Psoas muscle (tissue), 8 donors: ENCODE results near the gene TRIM8. TPM values are rescaled to one million over a fixed set of nuclear protein-coding genes. Genes with fewer than 3 reads are reported as not detected.
A peak's percentile ranks its signal among the peaks of the same experiment; 100 is the strongest.

Experiments
- ATAC-seq, 4 donors: fragments of 200-7000 bp; cut with Tn5 transposase; one replicate each; pipeline ENCODE4 v1.9.1; 2020; ENCODE audit warnings: moderate library complexity in 3 of 4, mild to moderate bottlenecking in 2 of 4
- DNase-seq, 2 donors: peaks; one replicate each; pipeline ENCODE4 v3.0.0-alpha.2; 2020
- H3K27ac ChIP-seq: fragments of 200-600 bp; one replicate; pipeline ENCODE4 v1.8.0; 2022
- H3K27me3 ChIP-seq, 3 donors: fragments of 200-600 bp in 1 of 3; one replicate each; pipeline versions ENCODE4 v1.6.1 to v1.8.0; 2013 to 2022; ENCODE audit warnings: low read length in 2 of 3, mild to moderate bottlenecking in 2 of 3, moderate library complexity in 1 of 3; ENCODE audit not compliant: insufficient read depth in 3 of 3
- H3K36me3 ChIP-seq, 2 donors: fragments of 200-600 bp in 1 of 2; one replicate each; pipeline versions ENCODE4 v1.6.1 to v1.8.0; 2013 to 2022; ENCODE audit warnings: low read depth in 1 of 2, mild to moderate bottlenecking in 1 of 2, moderate library complexity in 1 of 2; ENCODE audit not compliant: insufficient read depth in 1 of 2
- H3K4me1 ChIP-seq: fragments of 200-600 bp; one replicate; pipeline ENCODE4 v1.8.0; 2022
- H3K4me3 ChIP-seq: fragments of 200-600 bp; one replicate; pipeline ENCODE4 v1.8.0; 2022; ENCODE audit warnings: mild to moderate bottlenecking
- H3K9me3 ChIP-seq: fragments of 200-600 bp; one replicate; pipeline ENCODE4 v1.8.0; 2022
- CTCF ChIP-seq: fragments of 200-600 bp; IDR thresholded peaks from one replicate; pipeline ENCODE4 v1.8.0; 2022; ENCODE audit warnings: antibody characterized with exemption
- WGBS, 3 donors: extraction: QIAGEN DNeasy Blood & Tissue Kit; methylation state at CpG; one replicate each; pipeline versions ENCODE4 v1.1.6 to v1.1.7; 2013; 5-methylcytosine and 5-hydroxymethylcytosine counted together
- intact Hi-C, 2 donors: fragments of 100-400 bp; cut with DNase I; formaldehyde crosslinking; loops; one replicate each; pipeline versions ENCODE4 v1.11.0 to v1.14.2; 2022
- polyA plus RNA-seq, 3 donors: library from polyadenylated mRNA; stranded (reverse); fragments of 200-250 nt; gene quantifications; one replicate each; pipeline ENCODE4 v1.2.3, GENCODE V29; 2013
- total RNA-seq, 4 donors: library from RNA; stranded (reverse); fragmentation: NEBNext Ultra II Directional in 2 of 4; extraction: Animal tissue kit (Norgen Biotek cat#: 25700) in 2 of 4; gene quantifications; one replicate each; pipeline versions ENCODE4 v1.2.1 to v1.2.4, GENCODE V29; 2021 to 2023
- donor health status: healthy with polysubstance abuse.
- donor health status: DM: no; HTN: no; CAD: no; lungs with moderate emphysema.
- donor health status: Bipolar disorder and iron deficiency.
- donor health status: healthy.
- donor health status: DM: yes; HTN: yes; CAD: no.
- donor health status: DM: no; HTN: no; CAD: no.
- donor health status: DM: no; HTN: no; CAD: no.
- donor health status: DM: yes; HTN: yes; CAD: no.

Gene TRIM8
- total and polyA plus RNA-seq, 7 donors = 57.6 to 166 (median 97.2) TPM

DNA sequence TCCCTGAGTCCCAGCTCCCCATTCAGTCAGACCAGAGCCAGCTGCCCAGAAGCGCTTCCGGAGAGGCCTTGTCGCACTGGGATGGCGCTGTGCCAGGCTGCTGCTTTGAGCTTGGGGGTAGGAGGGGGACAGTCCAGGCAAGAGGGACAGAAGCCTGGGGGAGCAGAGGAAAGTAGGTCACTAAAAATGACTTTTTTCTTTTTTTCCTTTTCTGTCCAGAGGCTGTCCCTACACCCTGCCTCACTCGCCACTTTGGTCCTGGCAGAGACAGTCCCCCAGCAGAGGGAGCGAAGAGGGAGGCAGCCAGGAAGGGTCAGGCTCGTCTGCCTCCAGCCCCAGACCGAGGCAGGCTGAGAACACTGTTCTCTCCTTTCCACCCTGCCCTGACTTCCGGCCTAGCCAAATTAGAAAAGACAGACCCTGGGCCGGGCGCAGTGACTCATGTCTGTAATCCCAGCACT lies 15.8 kb upstream of the TRIM8 start:
- Histone ChIP-seq H3K27me3 (no peaks in the 10 kb centered on the region), H3K9me3 (no peaks in the 10 kb centered on the region), H3K27ac (peak overlapping the region; percentile 81), H3K4me3 (no peak overlapping the region), H3K4me1 (peaks cover 60% of the 10 kb centered on the region), H3K36me3 (no peaks in the 10 kb centered on the region)
- peak; percentile 36 to 64 (median 48) for ATAC-seq
- peak; percentile 70 to 85 for DNase-seq
- intact Hi-C loops = no loop called here
- no peak for TF ChIP-seq CTCF
- WGBS, 3 donors = 24 to 44% (median 30%) methylated on average over 11 of the region's 11 CpGs

- H3K27me3 ChIP-seq = no peaks in the 10 kb centered on the region
- no peaks in the 10 kb centered on the region for H3K9me3 ChIP-seq
- H3K27ac ChIP-seq = peak overlapping the region; percentile 81
- DNase-seq = peak; percentile 11 to 59
- TF ChIP-seq CTCF = no peak
- 71 to 77% (median 73%) methylated on average over 22 of the region's 22 CpGs for WGBS, 3 donors
- intact Hi-C loops = no loop called here
- H3K4me3 ChIP-seq = no peak overlapping the region
- peaks cover 66% of the 10 kb centered on the region for H3K4me1 ChIP-seq
- no peak for ATAC-seq
- no peaks in the 10 kb centered on the region for H3K36me3 ChIP-seq
These were observed 14.3 kb upstream of the TRIM8 start for GRCh38 chr10:102629661-102630614.

- Histone ChIP-seq H3K4me3 (no peak overlapping the region), H3K36me3 (no peaks in the 10 kb centered on the region), H3K27ac (no peak overlapping the region), H3K4me1 (peaks cover 64% of the 10 kb centered on the region), H3K9me3 (no peaks in the 10 kb centered on the region), H3K27me3 (no peaks in the 10 kb centered on the region)
- WGBS, 3 donors = 85 to 88% (median 86%) methylated on average over 6 of the region's 6 CpGs
- ATAC-seq (no peak), DNase-seq (peak in 1 of 2 donors; percentile 10)
- TF ChIP-seq CTCF = no peak
- intact Hi-C loops = no loop called here
These were observed 13.6 kb upstream of the TRIM8 start for GRCh38 chr10:102630663-102631062.

DNA sequence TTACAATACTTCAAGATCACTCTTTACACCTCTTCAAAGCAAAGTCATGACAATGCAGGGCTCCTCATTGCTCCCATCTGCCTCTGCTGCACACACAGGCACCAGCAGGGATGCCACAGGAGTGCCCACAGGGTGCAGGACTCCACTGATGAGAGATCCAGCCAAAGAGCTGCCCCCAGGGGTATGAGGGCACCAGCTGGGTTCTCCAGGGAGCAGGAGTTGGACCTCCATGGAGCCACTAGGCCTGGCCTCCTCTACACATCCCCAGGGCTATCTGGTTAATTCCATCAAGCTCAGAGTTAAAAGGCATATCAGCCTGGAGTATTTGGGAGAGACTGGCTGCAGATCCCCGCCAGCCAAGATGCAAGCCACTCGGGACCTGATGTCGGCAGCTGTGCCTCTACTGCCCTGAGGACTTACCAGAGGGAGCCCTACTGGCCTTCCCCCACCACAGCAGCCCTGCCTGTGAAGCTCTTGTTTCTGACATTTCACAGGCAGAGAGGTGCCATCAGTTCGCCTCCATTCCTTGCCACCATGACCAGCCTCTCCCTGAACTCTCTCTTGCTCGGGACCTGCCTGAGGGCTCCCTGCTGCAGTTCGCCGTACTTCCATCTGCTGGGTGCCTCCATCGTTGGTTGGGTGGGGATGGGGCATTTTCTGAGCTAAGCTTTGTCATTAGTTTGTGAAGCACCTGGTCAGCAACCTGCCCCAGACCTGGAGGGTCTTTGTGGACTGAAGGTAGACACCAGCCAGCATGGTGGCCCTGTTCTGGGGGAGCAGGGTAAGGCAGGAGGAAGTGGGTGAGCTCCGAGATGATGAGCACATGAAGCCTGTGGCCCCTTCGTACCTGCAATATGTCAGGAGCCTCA lies 12.5 kb upstream of the TRIM8 start:
- ATAC-seq (no peak), DNase-seq (peak; percentile 11 to 37)
- peaks cover 58% of the 10 kb centered on the region for H3K4me1 ChIP-seq
- TF ChIP-seq CTCF = no peak
- intact Hi-C loops = no loop called here
- WGBS, 3 donors = 78 to 85% (median 82%) methylated on average over 10 of the region's 10 CpGs
- H3K4me3 ChIP-seq = no peak overlapping the region
- H3K27me3 ChIP-seq = no peaks in the 10 kb centered on the region
- peak overlapping the region; percentile 85 for H3K27ac ChIP-seq
- no peaks in the 10 kb centered on the region for H3K36me3 ChIP-seq
- no peaks in the 10 kb centered on the region for H3K9me3 ChIP-seq
